22Rv1 (cell line): Measurements from ENCODE around the gene RAB1B.

Experiments
- ZFX ChIP-seq: fragments of 450-650 bp; IDR thresholded peaks from 2 replicates; pipeline ENCODE4 v1.6.1; 2017; ENCODE audit warnings: antibody characterized with exemption, borderline replicate concordance
- TF ChIP-seq, protein P1 (sequence below): fragments of 450-650 bp; IDR thresholded peaks from 2 replicates; pipeline ENCODE4 v1.5.1; 2017; ENCODE audit warnings: mild to moderate bottlenecking

DNA sequence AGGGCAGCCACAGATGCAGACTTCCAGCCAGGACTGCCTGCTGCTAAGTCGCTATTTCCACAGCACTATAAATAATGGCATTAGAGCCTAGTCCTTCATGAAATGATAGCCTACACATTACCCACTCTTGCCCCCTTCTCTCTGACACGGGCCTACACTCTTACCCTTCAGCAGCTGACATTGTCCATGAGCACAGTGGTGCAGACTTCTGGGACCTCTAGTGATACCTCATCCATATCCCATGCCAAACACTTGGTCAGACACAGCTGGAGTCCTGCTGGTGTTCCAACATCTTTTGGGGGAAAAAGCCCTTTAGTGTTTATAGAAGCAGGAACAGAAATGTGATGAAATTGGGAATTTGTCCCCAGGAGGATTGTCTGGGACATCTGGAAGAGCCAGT, 43.4 kb upstream of the RAB1B start:
- TF ChIP-seq, protein P1, sequence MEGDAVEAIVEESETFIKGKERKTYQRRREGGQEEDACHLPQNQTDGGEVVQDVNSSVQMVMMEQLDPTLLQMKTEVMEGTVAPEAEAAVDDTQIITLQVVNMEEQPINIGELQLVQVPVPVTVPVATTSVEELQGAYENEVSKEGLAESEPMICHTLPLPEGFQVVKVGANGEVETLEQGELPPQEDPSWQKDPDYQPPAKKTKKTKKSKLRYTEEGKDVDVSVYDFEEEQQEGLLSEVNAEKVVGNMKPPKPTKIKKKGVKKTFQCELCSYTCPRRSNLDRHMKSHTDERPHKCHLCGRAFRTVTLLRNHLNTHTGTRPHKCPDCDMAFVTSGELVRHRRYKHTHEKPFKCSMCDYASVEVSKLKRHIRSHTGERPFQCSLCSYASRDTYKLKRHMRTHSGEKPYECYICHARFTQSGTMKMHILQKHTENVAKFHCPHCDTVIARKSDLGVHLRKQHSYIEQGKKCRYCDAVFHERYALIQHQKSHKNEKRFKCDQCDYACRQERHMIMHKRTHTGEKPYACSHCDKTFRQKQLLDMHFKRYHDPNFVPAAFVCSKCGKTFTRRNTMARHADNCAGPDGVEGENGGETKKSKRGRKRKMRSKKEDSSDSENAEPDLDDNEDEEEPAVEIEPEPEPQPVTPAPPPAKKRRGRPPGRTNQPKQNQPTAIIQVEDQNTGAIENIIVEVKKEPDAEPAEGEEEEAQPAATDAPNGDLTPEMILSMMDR: no peak
- no peak for TF ChIP-seq ZFX
